PC-3 (cell line): Measurements from ENCODE around the gene CAMK2A. TPM values are rescaled to one million over a fixed set of nuclear protein-coding genes. Genes with fewer than 3 reads are reported as not detected.

Experiments used
- ATAC-seq: fragments of 200-7000 bp; cut with Tn5 transposase; 2 replicates; pipeline ENCODE4 v1.9.1; 2020; ENCODE audit warnings: mild to moderate bottlenecking, moderate library complexity
- BruUV-seq: library from RNA; stranded (reverse); fragments of 400-500 nt; replicated peaks from 2 replicates; lab custom pipeline; 2021; lab: Mats Ljungman, UMichigan
- CTCF ChIA-PET: fragments of 300-600 bp; sonication (Branson Sonifier 250); formaldehyde crosslinking; loops from one replicate; lab custom pipeline; 2022; ENCODE audit warnings: antibody characterized with exemption; lab: Charles Lee
- POLR2A ChIA-PET: fragments of 300-600 bp; sonication (Branson Sonifier 250); formaldehyde crosslinking; loops from one replicate; lab custom pipeline; 2022; ENCODE audit warnings: antibody characterized with exemption; ENCODE audit not compliant: unreplicated experiment; lab: Charles Lee
- DNase-seq: peaks from one replicate; pipeline ENCODE4 v3.0.0-alpha.2; 2015
- H2AFZ ChIP-seq: fragments of 300-600 bp; sonication (generic); 2 replicates; pipeline ENCODE4 v1.6.0; 2016; ENCODE audit warnings: antibody characterized with exemption, low read length
- H3F3A ChIP-seq: fragments of 300-600 bp; sonication (generic); one replicate; pipeline ENCODE4 v1.6.0; 2017; ENCODE audit warnings: antibody characterized with exemption, low read length, control low read depth, mild to moderate bottlenecking; ENCODE audit not compliant: unreplicated experiment
- H3K27ac ChIP-seq: fragments of 300-600 bp; sonication (generic); 2 replicates; pipeline ENCODE4 v1.5.1; 2016; ENCODE audit warnings: mild to moderate bottlenecking, low read length
- H3K27me3 ChIP-seq: fragments of 300-600 bp; sonication (generic); 2 replicates; pipeline ENCODE4 v1.6.1; 2016; ENCODE audit warnings: low read length, mixed read lengths
- H3K36me3 ChIP-seq: fragments of 300-600 bp; sonication (generic); 2 replicates; pipeline ENCODE4 v1.6.1; 2016; ENCODE audit warnings: low read depth, mixed run types, low read length, mixed read lengths
- H3K4me1 ChIP-seq: fragments of 300-600 bp; sonication (generic); 2 replicates; pipeline ENCODE4 v1.5.1; 2016; ENCODE audit warnings: low read length; ENCODE audit not compliant: insufficient read depth
- H3K4me2 ChIP-seq: fragments of 300-600 bp; sonication (generic); 2 replicates; pipeline ENCODE4 v1.6.0; 2016; ENCODE audit warnings: low read length
- H3K4me3 ChIP-seq: fragments of 300-600 bp; sonication (generic); 2 replicates; pipeline ENCODE4 v1.5.1; 2016; ENCODE audit warnings: mild to moderate bottlenecking, low read length, mixed read lengths
- H3K79me2 ChIP-seq: fragments of 300-600 bp; sonication (generic); 2 replicates; pipeline ENCODE4 v1.6.1; 2017; ENCODE audit warnings: low read length, mixed read lengths
- H3K9ac ChIP-seq: fragments of 300-600 bp; sonication (generic); 2 replicates; pipeline ENCODE4 v1.6.0; 2016; ENCODE audit warnings: mild to moderate bottlenecking, low read length
- H3K9me2 ChIP-seq: fragments of 300-600 bp; sonication (generic); replicated peaks from 2 replicates; pipeline ENCODE4 v1.6.1; 2016; ENCODE audit warnings: mixed run types, low read length, mixed read lengths
- H3K9me3 ChIP-seq: fragments of 300-600 bp; sonication (generic); 2 replicates; pipeline ENCODE4 v1.6.1; 2016; ENCODE audit warnings: low read length, mixed read lengths
- H4K20me1 ChIP-seq: fragments of 300-600 bp; sonication (generic); 2 replicates; pipeline ENCODE4 v1.6.1; 2016; ENCODE audit warnings: low read length, mixed read lengths
- CTCF ChIP-seq: fragments of 300-600 bp; sonication (generic); conservative IDR thresholded peaks from 2 replicates; pipeline ENCODE4 v1.5.1; 2017; ENCODE audit warnings: antibody characterized with exemption, low read depth, mild to moderate bottlenecking, low read length
- EZH2 ChIP-seq: fragments of 300-600 bp; sonication (generic); IDR thresholded peaks from one replicate; pipeline ENCODE4 v1.6.1; 2017; ENCODE audit warnings: antibody characterized with exemption, mild to moderate bottlenecking, low read length; ENCODE audit not compliant: unreplicated experiment
- EZH2phosphoT487 ChIP-seq: fragments of 300-600 bp; sonication (generic); IDR thresholded peaks from 2 replicates; pipeline ENCODE4 v1.6.1; 2018; ENCODE audit warnings: mild to moderate bottlenecking, antibody characterized with exemption, low read length, borderline replicate concordance
- intact Hi-C: fragments of 100-400 bp; cut with micrococcal nuclease; formaldehyde crosslinking; loops from 2 replicates; pipeline ENCODE4 v1.9.0; 2023
- total RNA-seq: library from RNA; depleted of rRNA; stranded (reverse); fragments of >200 nt; gene quantifications from 2 replicates; pipeline ENCODE4 v1.2.3, GENCODE V29; 2014

The CAMK2A gene
- total RNA-seq, 1 experiment from 2014 or later: 0.15 TPM

GRCh38 chr5:150327139-150327538 is 37.6 kb upstream of the CAMK2A start:
- Histone ChIP-seq H3F3A (no peaks in the 10 kb centered on the region), H3K4me1 (peaks cover 6% of the 10 kb centered on the region), H4K20me1 (no peaks in the 10 kb centered on the region), H3K9me2 (no peaks in the 10 kb centered on the region), H2AFZ (no peak overlapping the region), H3K79me2 (no peaks in the 10 kb centered on the region), H3K36me3 (no peaks in the 10 kb centered on the region), H3K27ac (no peak overlapping the region), H3K9ac (no peak overlapping the region), H3K9me3 (no peaks in the 10 kb centered on the region), H3K4me2 (no peak overlapping the region), H3K4me3 (no peak overlapping the region), H3K27me3 (no peaks in the 10 kb centered on the region)
- no TSS peak for BruUV-seq
- no peak for DNase-seq
- intact Hi-C loops: no loop called here
- TF ChIP-seq EZH2phosphoT487: no peak
- POLR2A ChIA-PET: no interaction called here
- CTCF ChIA-PET: no interaction called here
- ATAC-seq: no peak

DNA sequence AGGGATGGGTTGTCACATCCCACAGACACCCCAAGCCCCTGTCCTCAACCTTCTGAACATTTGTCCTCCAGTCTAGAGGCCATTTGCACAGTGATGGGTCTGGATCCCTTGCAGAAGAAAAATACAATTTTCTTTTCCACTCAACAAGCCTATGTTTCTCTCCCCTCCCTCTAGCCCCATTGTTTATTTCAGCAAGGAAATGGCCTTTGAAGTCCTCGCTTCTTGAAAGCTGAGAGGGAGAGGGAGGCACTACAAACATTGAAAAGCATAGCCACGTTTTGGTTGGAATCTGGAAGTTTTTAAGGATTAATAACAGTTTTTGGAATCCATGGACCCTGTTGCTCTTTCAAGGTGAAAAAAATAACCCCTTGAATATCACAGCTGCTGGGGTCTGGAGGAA is 37.1 kb upstream of the CAMK2A start:
- ChIA-PET POLR2A (no interaction called here), CTCF (no interaction called here)
- intact Hi-C loops: no loop called here
- H3K9me2 ChIP-seq: no peaks in the 10 kb centered on the region
- H3K36me3 ChIP-seq: no peaks in the 10 kb centered on the region
- H3K4me2 ChIP-seq: no peak overlapping the region
- TF ChIP-seq EZH2: no peak
- no peak for TF ChIP-seq EZH2phosphoT487
- TF ChIP-seq CTCF: no peak
- no peaks in the 10 kb centered on the region for H4K20me1 ChIP-seq
- no TSS peak for BruUV-seq
- no peak for ATAC-seq
- H3K27ac ChIP-seq: no peak overlapping the region
- no peaks in the 10 kb centered on the region for H3F3A ChIP-seq
- no peak overlapping the region for H3K4me3 ChIP-seq
- H3K79me2 ChIP-seq: no peaks in the 10 kb centered on the region
- H3K9me3 ChIP-seq: no peaks in the 10 kb centered on the region
- H3K9ac ChIP-seq: no peak overlapping the region
- H3K27me3 ChIP-seq: no peaks in the 10 kb centered on the region
- H2AFZ ChIP-seq: no peak overlapping the region
- peaks cover 10% of the 10 kb centered on the region for H3K4me1 ChIP-seq
- no peak for DNase-seq

GRCh38 chr5:150325426-150325825 is 35.9 kb upstream of the CAMK2A start:
- intact Hi-C loops: no loop called here
- no peak overlapping the region for H3K9ac ChIP-seq
- H2AFZ ChIP-seq: no peak overlapping the region
- H3K4me2 ChIP-seq: no peak overlapping the region
- no peak overlapping the region for H3K4me3 ChIP-seq
- TF ChIP-seq CTCF: no peak
- no peak for TF ChIP-seq EZH2
- TF ChIP-seq EZH2phosphoT487: no peak
- CTCF ChIA-PET: no interaction called here
- no peaks in the 10 kb centered on the region for H3K9me3 ChIP-seq
- no peaks in the 10 kb centered on the region for H3K27me3 ChIP-seq
- no peak for ATAC-seq
- H3K9me2 ChIP-seq: no peaks in the 10 kb centered on the region
- no peaks in the 10 kb centered on the region for H3F3A ChIP-seq
- H3K79me2 ChIP-seq: no peaks in the 10 kb centered on the region
- no peak for DNase-seq
- POLR2A ChIA-PET: no interaction called here
- no peaks in the 10 kb centered on the region for H3K36me3 ChIP-seq
- no peak overlapping the region for H3K27ac ChIP-seq
- H4K20me1 ChIP-seq: no peaks in the 10 kb centered on the region
- BruUV-seq: no TSS peak
- peaks cover 23% of the 10 kb centered on the region for H3K4me1 ChIP-seq
